Measurements from ENCODE around the gene ZFAND2B. TPM values are rescaled to one million over a fixed set of nuclear protein-coding genes. Genes with fewer than 3 reads are reported as not detected.

ZFAND2B gene
- total RNA-seq, 1 experiment from 2014 or later = 16.4 TPM

DNA sequence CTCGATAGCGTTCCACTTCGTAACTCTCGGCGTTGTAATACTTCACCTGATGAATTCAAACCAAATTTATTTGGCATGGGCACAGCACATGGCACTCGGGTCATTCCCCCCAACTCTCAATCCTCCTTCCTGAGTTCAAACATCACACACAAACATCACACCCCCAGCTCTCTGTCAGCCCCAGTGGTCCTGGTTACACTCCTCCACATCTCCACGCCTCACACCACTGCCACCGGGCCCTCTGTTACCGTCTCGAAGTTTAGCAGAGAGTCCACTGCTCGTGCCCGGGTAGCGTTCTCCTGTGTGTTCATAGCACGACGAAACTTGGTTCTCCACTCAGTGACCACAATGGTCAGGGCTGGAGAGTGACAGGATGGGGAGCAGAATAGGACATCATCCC lies 7.6 kb downstream of the ZFAND2B start:
- no peak overlapping the region for H2AFZ ChIP-seq (ENCODE audit: low read length)
- no peak overlapping the region for H3K18ac ChIP-seq (ENCODE audit: insufficient read length, low read depth, low read length)
- no peak overlapping the region for H3K23ac ChIP-seq (ENCODE audit: insufficient read length, low read depth, low read length)
- no peak overlapping the region for H2BK5ac ChIP-seq (ENCODE audit: insufficient read length, low read length)
- no peaks in the 10 kb centered on the region for H3K9me3 ChIP-seq (ENCODE audit: control insufficient read depth, low read depth, low read length)
- H4K5ac ChIP-seq (ENCODE audit: insufficient read length, low read depth, low read length) = no peak overlapping the region
- H3K27ac ChIP-seq (ENCODE audit: insufficient read length, low read depth, low read length) = no peak overlapping the region
- no peaks in the 10 kb centered on the region for H3K27me3 ChIP-seq (ENCODE audit: insufficient read depth, low read length)
- H2BK20ac ChIP-seq (ENCODE audit: low read depth, low read length, poor library complexity, severe bottlenecking) = no peak overlapping the region
- no peak overlapping the region for H3K56ac ChIP-seq (ENCODE audit: insufficient read length, low read depth, low read length)
- H2BK12ac ChIP-seq (ENCODE audit: insufficient read length, low read depth, low read length) = no peak overlapping the region
- Mint-ChIP-seq H3K4me3 (no peak overlapping the region), H3K27ac (no peak overlapping the region), H3K4me1 (peaks cover 13 to 17% of the 10 kb centered on the region in 2 experiments), H3K36me3 (ENCODE audit: insufficient read depth in 1 of 3, low read depth in 3 of 3) (peaks cover 13 to 62% (median 55%) of the 10 kb centered on the region in 3 experiments), H3K27me3 (ENCODE audit: low read depth) (no peaks in the 10 kb centered on the region; the same call in 1 of the 2 replicates), H3K9me3 (no peaks in the 10 kb centered on the region)
- no peak overlapping the region for H2AK5ac ChIP-seq (ENCODE audit: insufficient read length, low read length)
- WGBS (ENCODE audit: extremely low coverage, insufficient read length, low lambda C conversion rate) = no CpG with 5 or more reads among the region's 15 CpGs
- no peak overlapping the region for H3T11ph ChIP-seq (ENCODE audit: low read length)
- H3K14ac ChIP-seq (ENCODE audit: insufficient read depth, low read length) = no peak overlapping the region
- DNase-seq = no peak
- no peak overlapping the region for H2BK15ac ChIP-seq (ENCODE audit: low read depth, low read length)
- no peak overlapping the region for H4K91ac ChIP-seq (ENCODE audit: insufficient read length, low read depth, low read length)
- TF ChIP-seq, protein P1, sequence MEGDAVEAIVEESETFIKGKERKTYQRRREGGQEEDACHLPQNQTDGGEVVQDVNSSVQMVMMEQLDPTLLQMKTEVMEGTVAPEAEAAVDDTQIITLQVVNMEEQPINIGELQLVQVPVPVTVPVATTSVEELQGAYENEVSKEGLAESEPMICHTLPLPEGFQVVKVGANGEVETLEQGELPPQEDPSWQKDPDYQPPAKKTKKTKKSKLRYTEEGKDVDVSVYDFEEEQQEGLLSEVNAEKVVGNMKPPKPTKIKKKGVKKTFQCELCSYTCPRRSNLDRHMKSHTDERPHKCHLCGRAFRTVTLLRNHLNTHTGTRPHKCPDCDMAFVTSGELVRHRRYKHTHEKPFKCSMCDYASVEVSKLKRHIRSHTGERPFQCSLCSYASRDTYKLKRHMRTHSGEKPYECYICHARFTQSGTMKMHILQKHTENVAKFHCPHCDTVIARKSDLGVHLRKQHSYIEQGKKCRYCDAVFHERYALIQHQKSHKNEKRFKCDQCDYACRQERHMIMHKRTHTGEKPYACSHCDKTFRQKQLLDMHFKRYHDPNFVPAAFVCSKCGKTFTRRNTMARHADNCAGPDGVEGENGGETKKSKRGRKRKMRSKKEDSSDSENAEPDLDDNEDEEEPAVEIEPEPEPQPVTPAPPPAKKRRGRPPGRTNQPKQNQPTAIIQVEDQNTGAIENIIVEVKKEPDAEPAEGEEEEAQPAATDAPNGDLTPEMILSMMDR (conservative IDR thresholded peaks at IDR 0.05) = no peak
- H4K20me1 ChIP-seq (ENCODE audit: control insufficient read depth, insufficient read depth, insufficient read length) = no peaks in the 10 kb centered on the region
- H3K4me2 ChIP-seq (ENCODE audit: insufficient read depth, insufficient read length, low read length) = no peak overlapping the region
- no peaks in the 10 kb centered on the region for H3K4me1 ChIP-seq (ENCODE audit: insufficient read depth, low read length)
- H3K23me2 ChIP-seq (ENCODE audit: insufficient read length, low read depth, low read length, poor library complexity, severe bottlenecking) = peaks cover 7% of the 10 kb centered on the region
- H2BK120ac ChIP-seq (ENCODE audit: low read depth, low read length, poor library complexity, severe bottlenecking) = no peak overlapping the region
- no peak overlapping the region for H3K4ac ChIP-seq (ENCODE audit: low read depth, low read length)
- H4K8ac ChIP-seq (replicated peaks; ENCODE audit: insufficient read length, low read depth, low read length) = no peak overlapping the region
- H3K79me1 ChIP-seq (ENCODE audit: insufficient read depth, low read depth, low read length, poor library complexity, severe bottlenecking) = no peaks in the 10 kb centered on the region
- no peak overlapping the region for H3K9ac ChIP-seq (ENCODE audit: extremely low read depth, insufficient read length, low read length)
- no peaks in the 10 kb centered on the region for H3K79me2 ChIP-seq (ENCODE audit: insufficient read depth, low read length)
